ENCODE results near the gene CCDC188. TPM values are rescaled to one million over a fixed set of nuclear protein-coding genes. Genes with fewer than 3 reads are reported as not detected.

Gene CCDC188
- total RNA-seq, 1 experiment from 2014 or later = not detected

DNA sequence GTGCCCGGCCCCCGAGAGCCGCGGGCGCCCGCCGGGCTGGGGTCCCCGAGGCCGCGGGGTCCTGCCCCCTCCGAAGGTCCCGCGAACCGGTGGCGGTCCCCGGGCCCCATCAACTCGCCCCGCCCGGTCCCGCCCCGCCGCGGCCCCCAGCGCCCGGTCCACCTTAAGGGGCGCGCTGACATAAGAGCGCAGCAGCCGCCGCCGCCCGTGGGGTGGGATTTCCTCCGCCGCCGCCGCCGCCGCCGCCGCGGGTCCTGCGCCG is 19.3 kb downstream of the CCDC188 start, which contains the start of gene ZDHHC8:
Gene ZDHHC8, plus strand, starts transcription at position 208 of the 262 bp plus-strand sequence. CDS start 144 bp downstream, outside the sequence.
- intact Hi-C loops (cut with micrococcal nuclease; ENCODE audit: unreplicated experiment) = no loop called here
- POLR2A ChIA-PET (ENCODE audit: low non-redundant PET) = no interaction called here
- peak within 1 kb of the TSS; percentile 88 for H3K4me3 ChIP-seq (ENCODE audit: low read depth, low read length, poor library complexity, severe bottlenecking)
- no TSS peak for BruUV-seq (replicated peaks)
- no peaks in the 10 kb centered on the region for H3K9me3 ChIP-seq (ENCODE audit: low read depth, low read length, poor library complexity, severe bottlenecking)
- peak within 1 kb of the TSS; percentile 87 for H3K27ac ChIP-seq (ENCODE audit: low read depth, low read length, poor library complexity, severe bottlenecking)
- DNase-seq (ENCODE audit: low spot score) = peak; percentile 37
- no peaks in the 10 kb centered on the region for H3K27me3 ChIP-seq (replicated peaks; ENCODE audit: insufficient read depth, low read depth, low read length, poor library complexity)
- no peak for TF ChIP-seq EZH2 (IDR thresholded peaks at IDR 0.05; ENCODE audit: borderline replicate concordance, low read depth, low read length, poor library complexity, severe bottlenecking)
- TF ChIP-seq, protein P1, sequence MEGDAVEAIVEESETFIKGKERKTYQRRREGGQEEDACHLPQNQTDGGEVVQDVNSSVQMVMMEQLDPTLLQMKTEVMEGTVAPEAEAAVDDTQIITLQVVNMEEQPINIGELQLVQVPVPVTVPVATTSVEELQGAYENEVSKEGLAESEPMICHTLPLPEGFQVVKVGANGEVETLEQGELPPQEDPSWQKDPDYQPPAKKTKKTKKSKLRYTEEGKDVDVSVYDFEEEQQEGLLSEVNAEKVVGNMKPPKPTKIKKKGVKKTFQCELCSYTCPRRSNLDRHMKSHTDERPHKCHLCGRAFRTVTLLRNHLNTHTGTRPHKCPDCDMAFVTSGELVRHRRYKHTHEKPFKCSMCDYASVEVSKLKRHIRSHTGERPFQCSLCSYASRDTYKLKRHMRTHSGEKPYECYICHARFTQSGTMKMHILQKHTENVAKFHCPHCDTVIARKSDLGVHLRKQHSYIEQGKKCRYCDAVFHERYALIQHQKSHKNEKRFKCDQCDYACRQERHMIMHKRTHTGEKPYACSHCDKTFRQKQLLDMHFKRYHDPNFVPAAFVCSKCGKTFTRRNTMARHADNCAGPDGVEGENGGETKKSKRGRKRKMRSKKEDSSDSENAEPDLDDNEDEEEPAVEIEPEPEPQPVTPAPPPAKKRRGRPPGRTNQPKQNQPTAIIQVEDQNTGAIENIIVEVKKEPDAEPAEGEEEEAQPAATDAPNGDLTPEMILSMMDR (conservative IDR thresholded peaks at IDR 0.05; ENCODE audit: low read depth, low read length) = no peak
- CTCF ChIA-PET = no interaction called here
- H3K36me3 ChIP-seq (ENCODE audit: insufficient read depth, low read length, poor library complexity, severe bottlenecking) = peaks cover 16% of the 10 kb centered on the region
- H3K4me1 ChIP-seq (ENCODE audit: insufficient read depth, low read length, poor library complexity, severe bottlenecking) = peaks cover 5% of the 10 kb centered on the region

DNA sequence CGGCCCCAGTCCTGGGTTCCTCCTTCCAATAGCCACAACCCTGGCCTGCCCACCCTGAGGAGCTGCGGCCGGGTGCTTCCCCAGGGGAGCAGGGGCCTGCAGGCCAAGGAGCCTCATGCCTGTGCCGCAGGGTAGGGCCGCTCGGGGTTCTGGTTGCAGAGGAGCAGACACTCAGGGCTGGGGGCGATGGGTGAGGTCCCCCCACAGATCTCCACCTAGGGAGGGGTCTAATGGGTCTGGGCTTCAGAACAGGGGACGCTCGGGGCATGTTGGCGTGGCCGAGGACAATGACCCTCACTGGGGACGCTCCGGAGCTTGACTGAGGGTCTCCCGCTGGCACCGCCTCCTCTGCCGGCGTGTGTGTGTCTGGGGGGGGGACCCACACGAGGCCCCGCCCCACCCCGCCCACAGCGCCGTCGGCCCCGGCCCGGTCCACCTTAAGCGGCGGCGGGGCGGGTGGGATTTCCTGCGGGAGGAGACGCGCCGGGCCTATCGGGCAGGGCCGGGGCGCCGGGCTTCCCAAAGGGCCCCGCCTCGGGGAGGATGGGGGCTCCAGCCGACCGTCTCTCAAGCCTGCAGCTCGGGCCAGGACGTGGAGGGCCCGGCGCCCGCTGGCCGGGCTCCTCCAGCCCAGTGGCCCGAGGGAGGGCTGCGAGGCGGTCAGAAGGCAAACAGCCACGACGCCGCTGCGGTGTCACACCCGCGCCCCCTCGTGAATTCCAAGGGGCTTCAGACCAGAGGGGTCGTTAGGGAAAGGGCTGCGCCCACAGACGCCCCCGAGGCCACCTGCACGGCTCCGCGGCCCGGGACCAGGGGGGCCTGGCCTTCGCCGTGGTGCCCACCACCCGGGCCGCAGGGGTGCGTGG is 19.9 kb downstream of the CCDC188 start:
- ChIA-PET CTCF (no interaction called here), POLR2A (ENCODE audit: low non-redundant PET) (no interaction called here)
- Histone ChIP-seq H3K36me3 (ENCODE audit: insufficient read depth, low read length, poor library complexity, severe bottlenecking) (peaks cover 21% of the 10 kb centered on the region), H3K4me3 (ENCODE audit: low read depth, low read length, poor library complexity, severe bottlenecking) (peak overlapping the region; percentile 88), H3K9me3 (ENCODE audit: low read depth, low read length, poor library complexity, severe bottlenecking) (no peaks in the 10 kb centered on the region), H3K27me3 (replicated peaks; ENCODE audit: insufficient read depth, low read depth, low read length, poor library complexity) (no peaks in the 10 kb centered on the region), H3K27ac (ENCODE audit: low read depth, low read length, poor library complexity, severe bottlenecking) (peak overlapping the region; percentile 87), H3K4me1 (ENCODE audit: insufficient read depth, low read length, poor library complexity, severe bottlenecking) (peaks cover 5% of the 10 kb centered on the region)
- TF ChIP-seq, protein P1 (conservative IDR thresholded peaks at IDR 0.05; ENCODE audit: low read depth, low read length) = no peak
- no peak for TF ChIP-seq EZH2 (IDR thresholded peaks at IDR 0.05; ENCODE audit: borderline replicate concordance, low read depth, low read length, poor library complexity, severe bottlenecking)
- DNase-seq (ENCODE audit: low spot score) = peak; percentile 82
- intact Hi-C loops (cut with micrococcal nuclease; ENCODE audit: unreplicated experiment) = no loop called here
- BruUV-seq (replicated peaks) = no TSS peak

DNA sequence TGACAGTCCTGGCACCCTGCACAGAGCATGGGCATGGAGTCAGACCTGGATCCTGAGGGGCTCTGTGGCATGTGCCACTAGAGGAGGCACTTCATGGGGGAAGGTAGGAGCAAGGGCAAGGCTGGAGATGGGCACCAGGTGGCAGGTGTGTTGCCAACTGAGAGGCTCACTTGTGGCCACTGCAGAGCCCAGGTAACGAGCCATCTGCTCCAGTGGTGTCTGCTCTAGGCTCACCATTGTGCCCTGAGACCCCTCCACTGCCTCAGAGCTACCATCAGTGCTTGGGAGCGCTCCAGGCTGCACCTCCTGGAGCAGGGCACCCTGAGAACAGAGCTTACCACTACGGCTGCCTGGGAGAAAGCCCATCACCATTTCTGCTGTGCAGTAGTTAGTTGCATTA is 20.5 kb downstream of the CCDC188 start:
- H3K27ac ChIP-seq (ENCODE audit: low read depth, low read length, poor library complexity, severe bottlenecking) = peak overlapping the region; percentile 87

More for the DNA sequence above, 20.5 kb downstream of the CCDC188 start:
- peaks cover 5% of the 10 kb centered on the region for H3K4me1 ChIP-seq (ENCODE audit: insufficient read depth, low read length, poor library complexity, severe bottlenecking)
- DNase-seq (ENCODE audit: low spot score) = no peak
- POLR2A ChIA-PET (ENCODE audit: low non-redundant PET) = no interaction called here
- CTCF ChIA-PET = no interaction called here
- no peaks in the 10 kb centered on the region for H3K27me3 ChIP-seq (replicated peaks; ENCODE audit: insufficient read depth, low read depth, low read length, poor library complexity)
- no TSS peak for BruUV-seq (replicated peaks)
- peak overlapping the region; percentile 88 for H3K4me3 ChIP-seq (ENCODE audit: low read depth, low read length, poor library complexity, severe bottlenecking)
- H3K9me3 ChIP-seq (ENCODE audit: low read depth, low read length, poor library complexity, severe bottlenecking) = no peaks in the 10 kb centered on the region
- TF ChIP-seq, protein P1 (conservative IDR thresholded peaks at IDR 0.05; ENCODE audit: low read depth, low read length) = no peak
- TF ChIP-seq EZH2 (IDR thresholded peaks at IDR 0.05; ENCODE audit: borderline replicate concordance, low read depth, low read length, poor library complexity, severe bottlenecking) = no peak
- H3K36me3 ChIP-seq (ENCODE audit: insufficient read depth, low read length, poor library complexity, severe bottlenecking) = peaks cover 28% of the 10 kb centered on the region
- intact Hi-C loops (cut with micrococcal nuclease; ENCODE audit: unreplicated experiment) = no loop called here

Data from A673 (cell line).